T-helper 17 cell (primary cell): ENCODE data around the gene HRH3. TPM values are rescaled to one million over a fixed set of nuclear protein-coding genes. Genes with fewer than 3 reads are reported as not detected.
A peak's percentile ranks its signal among the peaks of the same experiment; 100 is the strongest.

Source experiments
- ATAC-seq: fragments of 150-1000 bp; cut with Tn5 transposase; 2 replicates; pipeline ENCODE4 v1.10.0; 2021; ENCODE audit warnings: mild to moderate bottlenecking, moderate library complexity
- DNase-seq, 3 donors: peaks; one replicate each; pipeline versions ENCODE4 v3.0.0 to v3.0.0-alpha.2; 2020 to 2021
- H3K9me3 ChIP-seq: one replicate; pipeline ENCODE4 v1.7.0; 2013; ENCODE audit warnings: low read length, mild to moderate bottlenecking; ENCODE audit not compliant: control insufficient read depth, poor library complexity, severe bottlenecking
- H3K27ac Mint-ChIP-seq: one replicate; pipeline ENCODE4 v1.8.0; 2022; ENCODE audit warnings: mild to moderate bottlenecking, moderate library complexity, mixed read lengths
- H3K27me3 Mint-ChIP-seq: one replicate; pipeline ENCODE4 v1.8.0; 2022; ENCODE audit warnings: mixed read lengths
- H3K36me3 Mint-ChIP-seq: one replicate; pipeline ENCODE4 v1.8.0; 2022; ENCODE audit warnings: low read depth, mixed read lengths
- H3K4me1 Mint-ChIP-seq: one replicate; pipeline ENCODE4 v1.8.0; 2022; ENCODE audit warnings: mild to moderate bottlenecking, mixed read lengths
- H3K4me3 Mint-ChIP-seq: one replicate; pipeline ENCODE4 v1.8.0; 2022; ENCODE audit warnings: mild to moderate bottlenecking, moderate library complexity, mixed read lengths
- total RNA-seq, 4 donors: library from RNA in 2 of 4; stranded (reverse) in 2 of 4; gene quantifications; one replicate each; pipeline ENCODE4 v1.2.3 and lab custom pipeline; 2022 to 2026

The HRH3 gene
- not detected for total RNA-seq
- total RNA-seq (lab: John Stamatoyannopoulos, UW), result 0 reads per million in 2 donors

- Mint-ChIP-seq H3K27me3 (peaks cover 55% of the 10 kb centered on the region), H3K4me3 (peak within 1 kb of the TSS; percentile 69), H3K36me3 (no peaks in the 10 kb centered on the region), H3K4me1 (peaks cover 2% of the 10 kb centered on the region), H3K27ac (no peak within 1 kb of the TSS)
- peak; percentile 38 to 43 (median 42) for DNase-seq
- ATAC-seq, result peak; percentile 83
- no peaks in the 10 kb centered on the region for H3K9me3 ChIP-seq
These were observed at the start of gene HRH3 for GRCh38 chr20:62219992-62220665. TSS of gene HRH3 (minus strand) at chr20:62220278. CDS start at chr20:62219970, 308 bp downstream.

GRCh38 chr20:62269871-62270270, 49.8 kb upstream of the HRH3 start:
- Mint-ChIP-seq H3K36me3 (peaks cover 2% of the 10 kb centered on the region), H3K4me3 (no peak overlapping the region), H3K27me3 (no peaks in the 10 kb centered on the region), H3K4me1 (peaks cover 10% of the 10 kb centered on the region), H3K27ac (no peak overlapping the region)
- no peak for ATAC-seq
- DNase-seq, result no peak
- H3K9me3 ChIP-seq, result no peaks in the 10 kb centered on the region

GRCh38 chr20:62269378-62269777, 49.3 kb upstream of the HRH3 start:
- Mint-ChIP-seq H3K27ac (no peak overlapping the region), H3K36me3 (peaks cover 4% of the 10 kb centered on the region)

GRCh38 chr20:62268228-62268900, 48.3 kb upstream of the HRH3 start:
- no peaks in the 10 kb centered on the region for H3K9me3 ChIP-seq
- Mint-ChIP-seq H3K27ac (no peak overlapping the region), H3K4me1 (peaks cover 5% of the 10 kb centered on the region), H3K4me3 (no peak overlapping the region), H3K27me3 (no peaks in the 10 kb centered on the region), H3K36me3 (peaks cover 4% of the 10 kb centered on the region)
- ATAC-seq (no peak), DNase-seq (no peak)

More at GRCh38 chr20:62269378-62269777, 49.3 kb upstream of the HRH3 start:
- no peak for ATAC-seq
- no peaks in the 10 kb centered on the region for H3K9me3 ChIP-seq
- H3K4me3 Mint-ChIP-seq, result no peak overlapping the region
- no peak for DNase-seq
- H3K27me3 Mint-ChIP-seq, result no peaks in the 10 kb centered on the region
- H3K4me1 Mint-ChIP-seq, result peaks cover 9% of the 10 kb centered on the region

DNA sequence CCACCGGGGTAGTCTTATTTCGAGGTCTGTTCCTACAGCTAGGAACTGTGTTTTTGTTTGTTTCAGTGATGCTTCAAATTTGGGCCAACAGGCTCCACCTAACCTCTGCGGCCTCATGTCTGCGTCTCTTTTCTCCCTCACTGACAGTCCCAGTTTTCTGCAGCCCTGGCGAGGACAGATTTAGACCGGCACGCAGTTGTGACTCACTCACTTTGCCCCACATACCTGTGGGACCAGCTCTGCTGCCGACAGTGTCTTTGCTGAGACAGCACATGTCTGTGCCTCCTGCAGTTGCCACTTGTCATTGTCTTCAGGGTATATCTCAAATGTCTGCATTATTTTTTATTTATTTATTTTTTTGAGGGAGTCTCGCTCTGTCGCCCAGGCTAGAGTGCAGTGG, 47.5 kb upstream of the HRH3 start:
- no peak for ATAC-seq
- Mint-ChIP-seq H3K27me3 (no peaks in the 10 kb centered on the region), H3K27ac (no peak overlapping the region), H3K4me3 (no peak overlapping the region), H3K36me3 (peaks cover 4% of the 10 kb centered on the region), H3K4me1 (peaks cover 4% of the 10 kb centered on the region)
- no peak for DNase-seq
- no peaks in the 10 kb centered on the region for H3K9me3 ChIP-seq

GRCh38 chr20:62266851-62267250, 46.8 kb upstream of the HRH3 start:
- Mint-ChIP-seq H3K36me3 (peaks cover 6% of the 10 kb centered on the region), H3K4me1 (peaks cover 4% of the 10 kb centered on the region)

GRCh38 chr20:62266340-62266739, 46.3 kb upstream of the HRH3 start:
- H3K27ac Mint-ChIP-seq, result no peak overlapping the region
- no peak for DNase-seq
- ATAC-seq, result no peak
- H3K27me3 Mint-ChIP-seq, result no peaks in the 10 kb centered on the region
- H3K4me1 Mint-ChIP-seq, result peaks cover 4% of the 10 kb centered on the region
- H3K9me3 ChIP-seq, result no peaks in the 10 kb centered on the region
- H3K4me3 Mint-ChIP-seq, result no peak overlapping the region
- H3K36me3 Mint-ChIP-seq, result peaks cover 6% of the 10 kb centered on the region

More at GRCh38 chr20:62266851-62267250, 46.8 kb upstream of the HRH3 start:
- no peak overlapping the region for H3K4me3 Mint-ChIP-seq
- DNase-seq (no peak), ATAC-seq (no peak)
- H3K27me3 Mint-ChIP-seq, result no peaks in the 10 kb centered on the region
- H3K9me3 ChIP-seq, result no peaks in the 10 kb centered on the region
- H3K27ac Mint-ChIP-seq, result no peak overlapping the region

DNA sequence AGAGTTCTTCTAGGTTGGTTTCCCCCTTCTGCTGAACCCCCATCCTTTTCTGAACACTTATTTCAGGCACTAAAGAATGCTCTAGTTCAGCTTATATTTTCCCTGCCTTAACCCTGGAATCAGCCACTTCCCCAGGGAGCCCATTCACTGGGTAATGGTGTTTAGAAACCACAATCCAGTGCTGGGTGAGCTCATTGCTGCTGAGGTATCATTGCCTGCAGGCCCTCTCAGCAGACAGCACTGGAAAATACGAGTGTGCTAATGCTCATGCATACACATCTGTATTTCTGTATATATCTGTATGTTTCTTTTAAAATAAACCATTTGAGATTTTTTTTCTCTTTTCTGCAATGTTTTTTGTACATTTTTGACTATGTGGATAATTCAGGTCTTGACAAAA, 45.3 kb upstream of the HRH3 start:
- Mint-ChIP-seq H3K27me3 (no peaks in the 10 kb centered on the region), H3K27ac (peak overlapping the region; percentile 27), H3K36me3 (peaks cover 6% of the 10 kb centered on the region), H3K4me1 (peaks cover 4% of the 10 kb centered on the region), H3K4me3 (no peak overlapping the region)
- no peaks in the 10 kb centered on the region for H3K9me3 ChIP-seq
- ATAC-seq (no peak), DNase-seq (no peak)

DNA sequence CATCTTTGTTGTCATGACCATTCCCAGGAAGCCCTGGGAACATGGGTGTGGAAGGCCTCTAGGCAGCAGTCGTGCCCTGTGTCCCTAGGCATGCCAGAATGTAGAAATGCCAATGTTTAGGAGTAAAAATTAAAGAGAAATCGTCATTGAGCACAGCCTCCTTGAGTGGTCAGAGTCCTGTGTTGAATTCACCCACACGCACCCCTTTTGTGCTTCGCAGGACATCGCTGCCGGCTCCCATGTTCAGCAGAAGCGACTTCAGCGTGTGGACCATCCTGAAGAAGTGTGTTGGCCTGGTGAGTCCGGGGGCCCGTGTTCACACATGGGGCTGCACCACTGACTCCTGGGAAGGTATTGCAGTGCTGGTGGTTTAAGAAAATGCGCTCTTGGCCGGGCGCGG, 43.3 kb upstream of the HRH3 start:
- DNase-seq, result no peak
- H3K9me3 ChIP-seq, result no peaks in the 10 kb centered on the region
- no peaks in the 10 kb centered on the region for H3K27me3 Mint-ChIP-seq
- no peak overlapping the region for H3K4me3 Mint-ChIP-seq
- ATAC-seq, result no peak
- H3K27ac Mint-ChIP-seq, result no peak overlapping the region
- peaks cover 4% of the 10 kb centered on the region for H3K4me1 Mint-ChIP-seq
- H3K36me3 Mint-ChIP-seq, result peaks cover 6% of the 10 kb centered on the region

GRCh38 chr20:62262064-62262463, 42.0 kb upstream of the HRH3 start:
- H3K27me3 Mint-ChIP-seq, result no peaks in the 10 kb centered on the region
- no peak for ATAC-seq
- H3K36me3 Mint-ChIP-seq, result peaks cover 6% of the 10 kb centered on the region
- no peak overlapping the region for H3K4me3 Mint-ChIP-seq
- H3K27ac Mint-ChIP-seq, result no peak overlapping the region
- DNase-seq, result no peak
- no peaks in the 10 kb centered on the region for H3K4me1 Mint-ChIP-seq
- no peaks in the 10 kb centered on the region for H3K9me3 ChIP-seq

DNA sequence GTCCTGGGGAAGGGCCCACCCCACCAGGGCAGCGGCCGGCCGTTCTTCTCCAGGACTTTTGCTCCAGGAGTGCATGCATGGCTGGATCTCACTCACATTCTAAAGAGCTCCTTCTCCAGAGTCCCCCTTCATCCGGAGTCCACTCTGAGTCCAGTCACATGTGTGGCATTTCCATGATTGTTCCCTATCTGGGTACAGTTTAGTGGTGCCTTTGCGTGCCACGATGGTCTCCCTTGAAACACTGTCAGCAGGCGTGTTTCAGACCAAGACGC, 39.2 kb upstream of the HRH3 start:
- Mint-ChIP-seq H3K27me3 (no peaks in the 10 kb centered on the region), H3K4me1 (peaks cover 3% of the 10 kb centered on the region), H3K27ac (no peak overlapping the region), H3K4me3 (no peak overlapping the region), H3K36me3 (peaks cover 2% of the 10 kb centered on the region)
- ATAC-seq, result no peak
- DNase-seq, result no peak
- H3K9me3 ChIP-seq, result no peaks in the 10 kb centered on the region

GRCh38 chr20:62258499-62259293, 38.6 kb upstream of the HRH3 start:
- Mint-ChIP-seq H3K4me1 (peaks cover 6% of the 10 kb centered on the region), H3K27me3 (no peaks in the 10 kb centered on the region), H3K36me3 (peaks cover 2% of the 10 kb centered on the region), H3K4me3 (no peak overlapping the region), H3K27ac (no peak overlapping the region)
- H3K9me3 ChIP-seq, result no peaks in the 10 kb centered on the region
- DNase-seq (no peak), ATAC-seq (no peak)

DNA sequence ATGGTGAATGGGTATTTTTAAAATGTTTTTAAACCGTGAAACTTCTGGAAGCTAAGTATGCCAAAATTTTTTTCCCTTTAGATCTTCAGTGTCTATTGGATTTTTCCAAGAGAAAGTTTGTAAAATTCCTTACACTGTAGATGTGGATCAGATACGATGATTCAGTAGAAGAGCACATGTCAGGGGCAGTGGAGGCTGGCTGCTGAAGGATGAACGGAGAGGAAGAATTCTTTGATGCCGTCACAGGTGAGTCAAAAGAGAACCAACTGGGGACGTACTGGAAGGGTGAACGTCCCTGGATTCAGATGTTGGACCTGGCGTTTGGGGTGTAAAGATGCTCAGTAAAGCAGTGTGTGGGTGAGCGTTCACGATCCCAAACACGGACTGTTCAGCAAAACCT, 35.9 kb upstream of the HRH3 start:
- Mint-ChIP-seq H3K27me3 (no peaks in the 10 kb centered on the region), H3K36me3 (no peaks in the 10 kb centered on the region), H3K4me3 (no peak overlapping the region), H3K27ac (peak overlapping the region; percentile 27), H3K4me1 (peaks cover 12% of the 10 kb centered on the region)
- no peaks in the 10 kb centered on the region for H3K9me3 ChIP-seq
- DNase-seq (no peak), ATAC-seq (no peak)
